ENCODE data around the gene ADPRHL1.

GRCh38 chr13:113351514-113352026, 101.7 kb downstream of the ADPRHL1 start:
- TF ChIP-seq, protein P1, sequence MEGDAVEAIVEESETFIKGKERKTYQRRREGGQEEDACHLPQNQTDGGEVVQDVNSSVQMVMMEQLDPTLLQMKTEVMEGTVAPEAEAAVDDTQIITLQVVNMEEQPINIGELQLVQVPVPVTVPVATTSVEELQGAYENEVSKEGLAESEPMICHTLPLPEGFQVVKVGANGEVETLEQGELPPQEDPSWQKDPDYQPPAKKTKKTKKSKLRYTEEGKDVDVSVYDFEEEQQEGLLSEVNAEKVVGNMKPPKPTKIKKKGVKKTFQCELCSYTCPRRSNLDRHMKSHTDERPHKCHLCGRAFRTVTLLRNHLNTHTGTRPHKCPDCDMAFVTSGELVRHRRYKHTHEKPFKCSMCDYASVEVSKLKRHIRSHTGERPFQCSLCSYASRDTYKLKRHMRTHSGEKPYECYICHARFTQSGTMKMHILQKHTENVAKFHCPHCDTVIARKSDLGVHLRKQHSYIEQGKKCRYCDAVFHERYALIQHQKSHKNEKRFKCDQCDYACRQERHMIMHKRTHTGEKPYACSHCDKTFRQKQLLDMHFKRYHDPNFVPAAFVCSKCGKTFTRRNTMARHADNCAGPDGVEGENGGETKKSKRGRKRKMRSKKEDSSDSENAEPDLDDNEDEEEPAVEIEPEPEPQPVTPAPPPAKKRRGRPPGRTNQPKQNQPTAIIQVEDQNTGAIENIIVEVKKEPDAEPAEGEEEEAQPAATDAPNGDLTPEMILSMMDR (IDR thresholded peaks at IDR 0.05), result no peak
- TF ChIP-seq EP300 (IDR thresholded peaks at IDR 0.05), result no peak

All from tibial nerve (tissue), 4 donors.